ENCODE measurements around the gene POLR2E. TPM values are rescaled to one million over a fixed set of nuclear protein-coding genes. Genes with fewer than 3 reads are reported as not detected.

POLR2E gene
- total RNA-seq, 1 experiment from 2014 or later, result 237 TPM

DNA sequence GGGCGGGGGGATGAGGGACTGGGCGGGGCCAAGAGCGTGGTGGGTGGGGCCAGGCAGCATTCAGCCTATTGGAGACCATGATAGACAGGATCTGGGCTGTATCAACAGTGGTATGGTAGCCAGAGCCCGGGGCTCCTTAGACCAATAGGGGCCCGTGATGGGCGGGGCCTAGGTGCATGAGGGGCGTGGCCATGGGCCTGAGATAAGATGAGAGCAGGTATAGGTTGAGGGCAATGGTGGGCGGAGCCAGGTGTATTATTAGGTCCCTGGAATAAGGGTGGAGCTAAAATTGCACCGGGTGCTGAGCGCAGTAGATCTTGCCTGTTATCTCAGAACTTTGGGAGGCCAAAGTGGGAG, 50.0 kb downstream of the POLR2E start:
- no peak overlapping the region for H3K4me3 ChIP-seq
- no peaks in the 10 kb centered on the region for H4K20me1 ChIP-seq (ENCODE audit: insufficient read depth)
- H3K36me3 ChIP-seq (ENCODE audit: low read depth), result no peaks in the 10 kb centered on the region
- BruUV-seq (replicated peaks), result no TSS peak
- TF ChIP-seq, protein P1, sequence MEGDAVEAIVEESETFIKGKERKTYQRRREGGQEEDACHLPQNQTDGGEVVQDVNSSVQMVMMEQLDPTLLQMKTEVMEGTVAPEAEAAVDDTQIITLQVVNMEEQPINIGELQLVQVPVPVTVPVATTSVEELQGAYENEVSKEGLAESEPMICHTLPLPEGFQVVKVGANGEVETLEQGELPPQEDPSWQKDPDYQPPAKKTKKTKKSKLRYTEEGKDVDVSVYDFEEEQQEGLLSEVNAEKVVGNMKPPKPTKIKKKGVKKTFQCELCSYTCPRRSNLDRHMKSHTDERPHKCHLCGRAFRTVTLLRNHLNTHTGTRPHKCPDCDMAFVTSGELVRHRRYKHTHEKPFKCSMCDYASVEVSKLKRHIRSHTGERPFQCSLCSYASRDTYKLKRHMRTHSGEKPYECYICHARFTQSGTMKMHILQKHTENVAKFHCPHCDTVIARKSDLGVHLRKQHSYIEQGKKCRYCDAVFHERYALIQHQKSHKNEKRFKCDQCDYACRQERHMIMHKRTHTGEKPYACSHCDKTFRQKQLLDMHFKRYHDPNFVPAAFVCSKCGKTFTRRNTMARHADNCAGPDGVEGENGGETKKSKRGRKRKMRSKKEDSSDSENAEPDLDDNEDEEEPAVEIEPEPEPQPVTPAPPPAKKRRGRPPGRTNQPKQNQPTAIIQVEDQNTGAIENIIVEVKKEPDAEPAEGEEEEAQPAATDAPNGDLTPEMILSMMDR (conservative IDR thresholded peaks at IDR 0.05), result no peak
- TF ChIP-seq EZH2 (IDR thresholded peaks at IDR 0.05; ENCODE audit: low read depth), result no peak
- H3K4me2 ChIP-seq, result no peak overlapping the region
- ChIA-PET POLR2A (ENCODE audit: unreplicated experiment) (no interaction called here), CTCF (no interaction called here)
- no peaks in the 10 kb centered on the region for H3K79me2 ChIP-seq (ENCODE audit: low read depth)
- H3F3A ChIP-seq (ENCODE audit: insufficient read depth, low read depth), result peaks cover 19% of the 10 kb centered on the region
- H3K27ac ChIP-seq, result no peak overlapping the region
- intact Hi-C loops (cut with micrococcal nuclease; ENCODE audit: unreplicated experiment), result no loop called here
- no peaks in the 10 kb centered on the region for H3K27me3 ChIP-seq (ENCODE audit: insufficient read depth, low read depth)
- no peaks in the 10 kb centered on the region for H3K9me3 ChIP-seq (ENCODE audit: insufficient read depth, low read depth)
- peaks cover 10% of the 10 kb centered on the region; the same call in 1 of the 2 replicates for H3K4me1 ChIP-seq (replicated peaks; ENCODE audit: insufficient read depth)
- H2AFZ ChIP-seq, result no peak overlapping the region
- H3K9me2 ChIP-seq (ENCODE audit: insufficient read depth), result no peaks in the 10 kb centered on the region
- DNase-seq, result peak; percentile 33 to 87

DNA sequence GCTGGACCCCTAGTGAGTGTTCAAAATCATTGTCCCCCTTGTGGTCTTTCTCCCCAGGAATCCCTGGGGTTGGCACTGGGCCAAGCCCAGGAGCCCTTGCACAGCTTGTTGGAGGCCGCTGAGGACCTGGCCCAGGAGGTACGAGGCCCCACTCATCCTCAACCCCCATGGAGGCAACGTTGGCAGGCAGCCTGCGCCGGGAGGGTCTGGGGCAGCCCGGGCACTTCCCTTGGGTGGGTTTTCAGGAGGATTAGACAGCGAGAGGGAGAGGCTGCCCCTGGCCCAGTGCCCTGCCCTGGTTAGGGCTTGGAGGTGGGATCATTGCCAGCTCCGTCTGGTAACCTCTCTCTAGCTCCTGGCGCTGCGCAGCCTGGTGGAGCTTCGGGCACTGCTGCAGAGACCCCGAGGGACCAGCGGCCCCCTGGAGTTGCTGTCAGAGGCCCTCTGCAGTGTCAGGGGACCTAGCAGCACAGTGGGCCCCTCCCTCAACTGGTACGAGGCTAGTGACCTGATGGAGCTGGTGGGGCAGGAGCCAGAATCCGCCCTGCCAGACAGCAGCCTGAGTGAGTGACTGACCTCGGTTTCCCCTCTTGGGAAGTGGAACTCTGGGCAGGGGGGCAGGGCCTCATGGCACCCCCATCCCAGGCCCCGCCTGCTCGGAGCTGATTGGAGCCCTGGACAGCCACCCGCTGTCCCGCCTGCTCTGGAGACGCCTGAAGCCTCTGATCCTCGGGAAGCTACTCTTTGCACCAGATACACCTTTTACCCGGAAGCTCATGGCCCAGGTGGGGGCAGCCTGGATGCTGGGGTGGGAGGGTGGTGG, 52.3 kb downstream of the POLR2E start:
- H3K27ac ChIP-seq, result no peak overlapping the region
- no peak for DNase-seq
- no peak overlapping the region for H3K4me2 ChIP-seq
- H3K4me1 ChIP-seq (replicated peaks; ENCODE audit: insufficient read depth), result peaks cover 10% of the 10 kb centered on the region; the same call in 1 of the 2 replicates
- ChIA-PET CTCF (no interaction called here), POLR2A (ENCODE audit: unreplicated experiment) (interaction anchor here (0.6 kb wide), 1 partner anchor 312 kb away, joined by 4 read pairs; a partner anchor contains a TSS)
- H3K9me2 ChIP-seq (ENCODE audit: insufficient read depth), result no peaks in the 10 kb centered on the region
- intact Hi-C loops (cut with micrococcal nuclease; ENCODE audit: unreplicated experiment), result no loop called here
- TF ChIP-seq, protein P1 (conservative IDR thresholded peaks at IDR 0.05), result no peak
- no peak for TF ChIP-seq EZH2 (IDR thresholded peaks at IDR 0.05; ENCODE audit: low read depth)
- no peak overlapping the region for H3K4me3 ChIP-seq
- BruUV-seq (replicated peaks), result no TSS peak
- H4K20me1 ChIP-seq (ENCODE audit: insufficient read depth), result no peaks in the 10 kb centered on the region
- H2AFZ ChIP-seq, result no peak overlapping the region
- H3K36me3 ChIP-seq (ENCODE audit: low read depth), result no peaks in the 10 kb centered on the region
- peaks cover 33% of the 10 kb centered on the region for H3F3A ChIP-seq (ENCODE audit: insufficient read depth, low read depth)
- H3K79me2 ChIP-seq (ENCODE audit: low read depth), result no peaks in the 10 kb centered on the region
- H3K27me3 ChIP-seq (ENCODE audit: insufficient read depth, low read depth), result no peaks in the 10 kb centered on the region
- no peaks in the 10 kb centered on the region for H3K9me3 ChIP-seq (ENCODE audit: insufficient read depth, low read depth)

DNA sequence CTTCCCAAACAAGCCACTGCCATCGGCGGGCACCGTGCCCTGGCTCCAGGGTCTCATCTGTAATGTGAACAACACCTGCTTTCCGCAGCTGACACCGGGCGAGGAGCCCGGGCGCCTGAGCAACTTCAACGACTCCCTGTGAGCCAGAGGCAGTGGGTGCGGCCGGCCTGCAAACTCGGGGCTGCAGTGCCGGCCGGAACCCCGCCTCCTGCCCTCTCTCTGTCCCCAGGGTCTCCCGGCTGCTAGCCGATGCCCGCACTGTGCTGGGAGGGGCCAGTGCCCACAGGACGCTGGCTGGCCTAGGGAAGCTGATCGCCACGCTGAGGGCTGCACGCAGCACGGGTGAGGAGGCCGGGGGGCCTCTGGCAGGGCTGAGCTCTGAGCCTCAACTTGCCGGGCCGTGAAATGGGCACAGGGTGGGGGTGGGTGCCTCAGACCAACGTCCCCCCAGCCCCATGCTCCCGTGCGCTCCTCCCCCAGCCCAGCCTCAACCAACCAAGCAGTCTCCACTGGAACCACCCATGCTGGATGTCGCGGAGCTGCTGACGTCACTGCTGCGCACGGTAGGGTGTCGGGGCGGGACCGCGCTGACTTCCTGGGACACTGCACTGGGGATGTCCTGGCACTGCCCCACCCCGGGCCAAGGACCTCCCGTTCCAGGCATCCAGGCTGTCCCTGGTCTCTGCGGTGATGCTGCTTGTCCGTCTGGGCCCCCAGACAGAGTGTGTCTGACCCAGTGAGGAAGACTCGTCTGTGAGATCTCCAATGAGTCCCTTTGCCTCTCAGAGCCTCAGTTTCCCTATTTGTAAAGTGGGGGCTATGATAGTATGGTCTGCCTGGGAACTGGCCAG, 53.1 kb downstream of the POLR2E start:
- DNase-seq, result no peak
- no peaks in the 10 kb centered on the region for H3K36me3 ChIP-seq (ENCODE audit: low read depth)
- POLR2A ChIA-PET (ENCODE audit: unreplicated experiment), result no interaction called here

More for the DNA sequence above, 53.1 kb downstream of the POLR2E start:
- Histone ChIP-seq H3K9me3 (ENCODE audit: insufficient read depth, low read depth) (no peaks in the 10 kb centered on the region), H3K27me3 (ENCODE audit: insufficient read depth, low read depth) (no peaks in the 10 kb centered on the region), H3K4me3 (no peak overlapping the region), H3K4me1 (replicated peaks; ENCODE audit: insufficient read depth) (peaks cover 10% of the 10 kb centered on the region; the same call in 1 of the 2 replicates), H3K27ac (no peak overlapping the region), H2AFZ (no peak overlapping the region), H3K4me2 (no peak overlapping the region), H3F3A (ENCODE audit: insufficient read depth, low read depth) (peaks cover 41% of the 10 kb centered on the region), H3K79me2 (ENCODE audit: low read depth) (no peaks in the 10 kb centered on the region), H4K20me1 (ENCODE audit: insufficient read depth) (no peaks in the 10 kb centered on the region), H3K9me2 (ENCODE audit: insufficient read depth) (no peaks in the 10 kb centered on the region)
- BruUV-seq (replicated peaks), result no TSS peak
- CTCF ChIA-PET, result no interaction called here
- intact Hi-C loops (cut with micrococcal nuclease; ENCODE audit: unreplicated experiment), result no loop called here
- TF ChIP-seq EZH2 (IDR thresholded peaks at IDR 0.05; ENCODE audit: low read depth), result no peak
- TF ChIP-seq, protein P1 (conservative IDR thresholded peaks at IDR 0.05), result no peak
